Liver (tissue), 2 donors: Measurements from ENCODE around the gene NBEA.

Experiments used
- JUND ChIP-seq, 2 donors: IDR thresholded peaks; 2 replicates each; pipeline ENCODE4 v1.6.1; 2016; ENCODE audit warnings: antibody characterized with exemption in 2 of 2
- RAD21 ChIP-seq, 2 donors: IDR thresholded peaks; 2 replicates each; pipeline ENCODE4 v1.6.1; 2016; ENCODE audit warnings: antibody characterized with exemption in 2 of 2, mild to moderate bottlenecking in 2 of 2
- TF ChIP-seq, protein P1 (sequence below): IDR thresholded peaks from 2 replicates; pipeline ENCODE4 v1.6.1; 2016; ENCODE audit warnings: antibody characterized with exemption
- donor health status: healthy.

DNA sequence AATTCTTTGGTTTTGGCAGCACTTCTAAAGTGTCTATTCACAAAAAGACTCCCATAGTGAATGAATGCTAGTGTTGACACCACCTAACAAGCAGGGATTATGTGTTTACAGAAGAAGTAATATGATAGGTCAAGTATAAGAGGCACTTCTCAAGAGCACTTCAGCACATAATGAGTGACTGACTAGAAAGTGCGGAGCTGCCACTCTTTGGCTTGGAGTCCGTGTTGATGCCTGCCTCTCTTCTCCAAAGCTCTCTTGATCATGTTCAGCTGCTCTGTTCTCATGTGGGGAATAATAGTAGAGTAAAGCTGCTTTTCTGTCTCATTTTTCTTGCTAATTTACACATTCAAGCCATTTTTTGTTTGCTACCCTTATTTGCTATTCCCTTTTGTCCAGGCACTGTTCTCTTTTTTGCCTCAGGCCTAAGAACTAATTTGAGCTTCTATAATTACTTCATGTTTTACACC is 557.2 kb downstream of the NBEA start:
- TF ChIP-seq, protein P1, sequence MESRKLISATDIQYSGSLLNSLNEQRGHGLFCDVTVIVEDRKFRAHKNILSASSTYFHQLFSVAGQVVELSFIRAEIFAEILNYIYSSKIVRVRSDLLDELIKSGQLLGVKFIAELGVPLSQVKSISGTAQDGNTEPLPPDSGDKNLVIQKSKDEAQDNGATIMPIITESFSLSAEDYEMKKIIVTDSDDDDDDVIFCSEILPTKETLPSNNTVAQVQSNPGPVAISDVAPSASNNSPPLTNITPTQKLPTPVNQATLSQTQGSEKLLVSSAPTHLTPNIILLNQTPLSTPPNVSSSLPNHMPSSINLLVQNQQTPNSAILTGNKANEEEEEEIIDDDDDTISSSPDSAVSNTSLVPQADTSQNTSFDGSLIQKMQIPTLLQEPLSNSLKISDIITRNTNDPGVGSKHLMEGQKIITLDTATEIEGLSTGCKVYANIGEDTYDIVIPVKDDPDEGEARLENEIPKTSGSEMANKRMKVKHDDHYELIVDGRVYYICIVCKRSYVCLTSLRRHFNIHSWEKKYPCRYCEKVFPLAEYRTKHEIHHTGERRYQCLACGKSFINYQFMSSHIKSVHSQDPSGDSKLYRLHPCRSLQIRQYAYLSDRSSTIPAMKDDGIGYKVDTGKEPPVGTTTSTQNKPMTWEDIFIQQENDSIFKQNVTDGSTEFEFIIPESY: no peak
- TF ChIP-seq RAD21 (IDR thresholded peaks at IDR 0.05) (no peak), JUND (IDR thresholded peaks at IDR 0.05) (no peak)
